ENCODE measurements around the gene HSPA14.
"Not testable (repeated sequence)": the region's sequence is repeated elsewhere in the genome, so short reads cannot be mapped to it uniquely, and the experiment has no call there.

HSPA14 gene, protein sequence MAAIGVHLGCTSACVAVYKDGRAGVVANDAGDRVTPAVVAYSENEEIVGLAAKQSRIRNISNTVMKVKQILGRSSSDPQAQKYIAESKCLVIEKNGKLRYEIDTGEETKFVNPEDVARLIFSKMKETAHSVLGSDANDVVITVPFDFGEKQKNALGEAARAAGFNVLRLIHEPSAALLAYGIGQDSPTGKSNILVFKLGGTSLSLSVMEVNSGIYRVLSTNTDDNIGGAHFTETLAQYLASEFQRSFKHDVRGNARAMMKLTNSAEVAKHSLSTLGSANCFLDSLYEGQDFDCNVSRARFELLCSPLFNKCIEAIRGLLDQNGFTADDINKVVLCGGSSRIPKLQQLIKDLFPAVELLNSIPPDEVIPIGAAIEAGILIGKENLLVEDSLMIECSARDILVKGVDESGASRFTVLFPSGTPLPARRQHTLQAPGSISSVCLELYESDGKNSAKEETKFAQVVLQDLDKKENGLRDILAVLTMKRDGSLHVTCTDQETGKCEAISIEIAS

DNA sequence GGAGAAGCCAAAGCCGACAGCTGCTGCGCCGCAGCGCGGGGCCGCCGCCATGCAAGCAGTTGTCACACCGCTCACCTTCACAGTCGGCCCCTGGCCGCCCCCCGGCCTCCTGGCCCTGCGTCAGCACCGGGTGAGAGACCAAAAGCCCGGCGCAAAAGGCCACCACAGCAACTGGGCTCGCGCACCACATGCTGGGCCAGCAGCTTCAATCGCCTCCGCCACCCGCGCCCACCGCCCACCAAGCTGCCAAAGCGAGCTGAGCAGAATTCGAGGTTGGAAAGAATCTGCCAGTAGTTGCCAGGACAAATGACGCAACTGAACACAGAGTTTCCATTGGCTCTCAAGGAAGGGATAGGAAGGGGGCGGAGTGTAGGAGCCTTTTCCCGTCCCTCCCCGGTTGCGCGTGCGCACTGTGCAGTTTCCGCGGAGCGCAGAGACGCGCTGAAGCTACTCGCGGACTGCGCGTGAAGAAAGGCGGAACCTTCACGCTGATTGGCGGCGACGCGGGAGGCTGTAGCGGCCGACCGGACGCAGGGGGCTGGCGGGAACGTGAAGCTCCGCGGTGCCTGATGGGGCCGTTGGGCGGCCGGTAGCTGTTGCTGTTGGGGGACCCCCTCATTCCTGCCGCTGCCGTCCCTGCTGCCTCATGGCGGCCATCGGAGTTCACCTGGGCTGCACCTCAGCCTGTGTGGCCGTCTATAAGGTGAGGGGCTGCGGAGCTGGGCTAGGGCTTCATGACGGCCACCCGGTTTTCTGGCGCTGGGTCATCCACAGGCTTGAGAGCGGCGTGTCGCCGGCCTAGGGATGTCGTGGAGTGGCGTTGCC is at the start of gene HSPA14, which contains the start of the genes CDNF and MSANTD7:
HSPA14 (plus strand) TSS at position 550 of the 825 bp plus-strand sequence; CDS start at position 647, 97 bp downstream.
CDNF (minus strand) TSS at position 281 of the 825 bp plus-strand sequence; CDS start at position 190, 91 bp downstream.
MSANTD7 (plus strand) TSS at position 550 of the 825 bp plus-strand sequence. CDS start 3,979 bp downstream, outside the sequence.
- peak; percentile 100 for DNase-seq (ENCODE audit: low spot score)

DNA sequence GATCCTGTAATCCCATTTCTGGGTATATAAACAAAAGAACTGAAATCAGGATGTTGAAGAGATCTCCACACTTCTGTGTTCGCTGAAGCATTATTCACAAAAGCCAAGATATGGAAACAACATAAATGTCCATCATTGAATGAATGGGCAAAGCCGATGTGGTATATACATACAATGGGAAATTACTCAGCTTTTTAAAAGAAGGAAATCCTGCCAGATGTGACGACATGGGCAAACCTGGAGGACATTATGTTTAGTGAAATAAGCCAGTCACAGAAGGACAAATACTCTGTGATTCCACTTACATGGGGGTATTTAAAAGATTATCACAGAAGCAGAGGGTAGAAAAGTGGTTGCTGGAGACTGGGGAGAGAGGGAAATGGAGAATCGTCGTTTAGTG is 39.5 kb upstream of the HSPA14 start:
- no peak for DNase-seq (ENCODE audit: low spot score)

DNA sequence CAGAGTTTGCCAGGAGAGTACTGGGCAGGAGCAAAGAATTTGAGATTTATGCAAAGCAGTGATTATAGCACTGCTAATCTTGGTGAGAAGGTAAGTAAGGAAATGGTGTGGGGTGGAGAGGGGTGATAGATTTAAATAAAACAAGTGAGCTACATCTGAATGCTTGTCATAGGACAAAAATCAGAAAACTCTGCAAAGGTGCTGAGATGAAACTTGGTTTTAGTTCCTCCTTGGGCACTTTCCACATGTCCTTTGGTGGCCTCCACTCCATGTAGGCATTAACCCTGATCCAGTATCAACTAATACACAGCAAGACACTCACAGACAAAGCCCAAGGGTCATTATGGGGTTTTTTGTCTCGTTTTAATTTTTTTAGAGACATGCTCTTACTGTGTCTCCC is 37.7 kb upstream of the HSPA14 start:
- no peak for DNase-seq (ENCODE audit: low spot score)

DNA sequence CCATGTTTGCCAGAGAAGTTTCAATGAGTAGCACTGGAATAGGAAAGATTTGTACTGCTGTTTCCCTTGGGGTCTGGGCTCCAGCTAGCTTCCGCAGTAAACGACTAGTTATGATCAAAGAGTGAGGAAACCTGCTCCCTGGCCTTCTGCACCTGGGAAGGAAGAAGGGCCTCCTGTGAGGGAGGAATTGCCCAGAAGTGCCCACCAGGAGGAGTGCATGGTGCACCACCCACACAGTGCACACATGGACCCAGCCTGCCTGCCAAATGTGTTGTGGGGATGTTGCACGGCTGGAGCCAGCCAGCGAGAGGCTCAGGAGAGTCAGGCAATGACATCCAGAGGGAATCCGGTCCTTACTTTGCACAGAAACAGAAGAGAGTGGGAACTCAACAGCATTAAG is 36.4 kb upstream of the HSPA14 start:
- no peak for DNase-seq (ENCODE audit: low spot score)

DNA sequence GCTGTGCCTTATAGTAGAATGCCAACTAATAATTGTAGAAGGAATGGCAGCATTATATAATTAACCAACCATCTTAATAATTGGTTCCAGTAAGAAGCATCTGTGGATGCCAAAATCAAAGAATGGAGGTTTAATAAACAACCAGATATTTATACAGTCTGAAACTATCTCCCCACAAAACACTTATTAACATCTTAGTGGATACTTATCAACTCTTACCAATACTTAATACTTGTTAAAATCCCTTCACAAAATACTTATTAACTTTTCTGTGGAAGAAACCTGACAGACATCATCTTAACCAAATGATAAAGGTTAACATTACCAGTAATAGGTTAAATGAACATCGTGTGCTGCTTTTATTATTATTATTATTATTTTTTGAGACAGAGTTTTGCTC is 34.3 kb upstream of the HSPA14 start:
- no peak for DNase-seq (ENCODE audit: low spot score)

DNA sequence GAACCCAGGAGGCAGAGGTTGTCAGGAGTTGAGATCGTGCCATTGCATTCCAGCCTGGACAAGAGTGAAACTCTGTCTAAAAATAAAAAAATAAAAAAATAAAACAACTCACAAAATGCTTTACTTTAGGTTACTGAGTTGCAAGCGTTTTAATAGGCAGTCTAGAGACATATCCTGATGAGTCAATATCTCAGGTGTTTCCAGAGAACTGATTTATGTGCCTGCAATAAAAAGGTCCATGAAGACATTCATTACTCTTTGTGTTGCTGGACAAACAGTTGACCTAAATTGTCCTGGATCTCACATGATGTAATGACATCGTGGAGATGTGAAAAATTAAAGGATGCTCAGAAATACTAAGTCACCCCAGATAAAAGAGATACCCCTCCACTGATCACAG is 31.8 kb upstream of the HSPA14 start:
- no peak for DNase-seq (ENCODE audit: low spot score)

DNA sequence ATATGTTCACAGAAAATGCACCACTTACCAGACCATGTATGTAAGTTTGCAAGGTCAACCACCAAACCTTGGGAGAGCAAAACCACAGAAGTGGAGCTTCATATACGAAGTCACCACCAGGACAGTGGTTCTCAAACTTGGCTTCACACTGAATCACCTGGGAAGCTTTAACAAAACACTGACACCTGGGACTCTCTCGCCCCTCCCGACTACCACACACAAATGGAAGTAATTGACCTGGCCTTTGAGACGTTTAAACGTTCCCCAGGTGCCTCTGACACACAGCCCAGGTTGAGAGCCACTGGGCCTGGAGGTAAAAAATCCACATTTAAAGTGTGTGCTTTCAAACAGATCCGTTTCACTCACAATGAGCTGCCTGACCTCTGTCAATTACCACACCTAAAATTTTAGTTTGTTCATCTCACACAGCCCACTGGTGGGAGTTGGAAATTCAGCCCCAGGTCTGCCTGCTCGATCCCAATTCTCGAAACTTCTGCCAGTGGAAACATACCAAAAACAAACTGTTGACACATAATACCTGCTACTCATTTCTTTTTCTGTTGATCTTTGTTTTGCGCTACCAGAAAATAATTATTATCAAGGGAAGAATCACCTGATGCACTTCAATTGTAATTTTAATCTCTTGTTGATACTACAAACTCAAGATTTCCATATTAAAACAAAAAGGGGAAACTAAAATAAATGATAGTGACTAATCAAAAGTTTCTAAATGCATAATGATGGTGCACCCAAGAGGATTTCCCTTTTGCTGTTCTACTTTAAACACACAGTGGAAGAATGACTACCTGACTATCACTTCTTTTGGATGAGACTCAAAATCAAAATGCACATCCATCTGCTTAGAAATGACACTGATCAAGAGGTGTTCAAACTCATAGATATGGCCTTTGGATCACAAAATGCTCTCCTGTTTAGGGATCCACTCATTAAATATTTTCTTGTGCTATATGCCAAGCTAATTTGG is 26.8 kb upstream of the HSPA14 start:
- DNase-seq (ENCODE audit: low spot score): no peak

DNA sequence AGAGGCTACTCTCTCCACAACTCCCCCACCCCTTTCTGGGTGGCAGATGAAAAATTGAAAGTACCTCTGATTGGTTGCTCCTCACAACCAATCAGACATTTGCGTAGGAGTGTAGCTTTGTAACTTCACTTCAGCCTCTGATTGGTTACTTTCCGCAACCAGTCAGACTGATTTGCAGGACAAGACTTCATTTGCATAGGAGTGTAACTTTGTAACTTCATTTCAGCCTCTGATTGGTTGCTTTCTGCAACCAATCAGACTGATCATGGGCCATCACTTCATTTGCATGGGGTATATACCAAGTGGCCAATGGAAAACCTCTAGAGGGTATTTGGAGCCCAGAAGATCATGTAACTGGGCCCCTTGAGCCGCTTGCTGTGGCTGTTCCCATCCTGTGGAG is 25.8 kb upstream of the HSPA14 start:
- DNase-seq (ENCODE audit: low spot score): peak; percentile 19

DNA sequence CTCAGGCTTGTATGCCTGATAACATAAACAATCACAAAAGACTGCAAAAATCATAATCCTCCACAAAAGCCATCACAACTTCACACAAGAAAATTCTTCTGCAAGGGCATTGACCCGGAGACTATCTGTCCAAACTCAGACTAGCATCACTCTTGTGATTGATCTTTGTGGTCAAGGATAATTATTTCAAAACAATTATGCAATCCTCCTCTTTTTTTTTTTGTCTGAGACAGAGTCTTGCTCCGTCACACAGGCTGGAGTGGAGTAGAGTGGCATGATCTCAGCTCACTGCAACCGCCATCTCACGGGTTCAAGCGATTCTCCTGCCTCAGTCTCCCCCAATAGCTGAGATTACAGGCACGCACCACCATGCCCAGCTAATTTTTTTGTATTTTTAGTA is 22.4 kb upstream of the HSPA14 start:
- no peak for DNase-seq (ENCODE audit: low spot score)

DNA sequence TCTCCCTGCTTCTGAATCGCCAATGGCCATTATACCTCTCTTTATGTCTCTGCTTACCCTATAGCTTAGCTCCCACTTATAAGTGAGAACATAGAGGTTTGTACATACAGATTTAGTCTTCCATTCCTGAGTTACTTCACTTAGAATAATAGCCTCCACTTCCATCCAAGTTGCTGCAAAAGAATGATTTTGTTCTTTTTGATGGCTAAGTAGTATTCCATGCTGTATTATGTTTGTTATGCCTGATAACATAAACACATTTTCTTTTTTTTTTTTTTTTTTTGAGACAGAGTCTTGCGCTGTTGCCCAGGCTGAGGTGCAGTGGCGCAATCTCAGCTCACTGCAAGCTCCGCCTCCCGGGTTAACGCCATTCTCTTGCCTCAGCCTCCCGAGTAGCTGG is 21.4 kb upstream of the HSPA14 start:
- not testable (repeated sequence) for DNase-seq (ENCODE audit: low spot score)

DNA sequence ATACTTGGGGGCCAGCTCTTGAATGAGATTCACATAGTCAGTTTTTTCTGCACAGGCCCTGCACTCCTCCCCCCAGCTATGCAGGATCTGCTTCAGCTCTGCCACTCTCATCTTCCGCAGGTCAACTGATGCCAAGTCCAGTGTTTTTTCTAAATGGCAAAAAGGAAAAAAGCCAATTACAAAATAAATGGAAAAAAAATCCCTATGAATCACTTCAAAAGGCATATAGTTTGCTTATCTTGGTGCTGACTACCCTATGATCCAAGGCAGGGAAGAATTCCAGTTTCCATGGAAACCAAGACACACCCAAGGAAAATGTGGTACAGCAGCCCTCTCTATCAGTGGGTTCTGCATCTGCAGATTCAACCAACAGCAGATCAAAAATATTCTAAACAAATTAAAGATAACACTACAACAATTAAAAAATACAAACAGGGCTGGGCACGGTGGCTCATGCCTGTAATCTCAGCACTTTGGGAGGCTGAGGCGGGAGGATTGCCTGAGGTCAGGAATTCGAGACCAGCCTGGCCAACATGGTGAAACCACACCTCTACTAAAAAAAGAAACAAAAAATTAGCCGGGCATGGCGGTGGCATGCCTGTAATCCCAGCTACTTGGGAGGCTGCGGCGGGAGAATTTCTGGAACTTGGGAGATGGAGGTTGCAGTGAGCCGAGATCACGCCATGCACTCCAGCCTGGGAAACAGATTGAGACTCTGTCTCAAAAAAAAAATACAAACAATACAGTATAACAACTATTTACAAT is 17.9 kb upstream of the HSPA14 start:
- no peak for DNase-seq (ENCODE audit: low spot score)

DNA sequence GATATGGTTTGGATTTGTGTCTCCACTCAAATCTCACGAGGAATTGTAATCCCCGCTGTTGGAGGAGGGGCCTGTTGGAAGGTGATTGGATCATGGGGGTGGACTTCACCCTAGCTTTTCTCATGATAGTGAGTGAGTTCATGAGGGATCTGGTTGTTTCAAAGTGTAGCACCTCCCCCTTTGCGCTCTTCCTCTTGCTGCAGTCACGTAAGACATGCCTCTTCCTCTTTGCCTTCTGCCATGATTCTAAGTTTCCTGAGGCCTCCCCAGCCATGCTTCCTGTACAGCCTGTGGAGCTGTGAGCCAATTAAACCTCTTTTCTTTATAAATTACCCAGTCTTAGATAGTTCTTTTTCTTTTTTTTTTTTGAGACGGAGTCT is 17.3 kb upstream of the HSPA14 start:
- no peak for DNase-seq (ENCODE audit: low spot score)

DNA sequence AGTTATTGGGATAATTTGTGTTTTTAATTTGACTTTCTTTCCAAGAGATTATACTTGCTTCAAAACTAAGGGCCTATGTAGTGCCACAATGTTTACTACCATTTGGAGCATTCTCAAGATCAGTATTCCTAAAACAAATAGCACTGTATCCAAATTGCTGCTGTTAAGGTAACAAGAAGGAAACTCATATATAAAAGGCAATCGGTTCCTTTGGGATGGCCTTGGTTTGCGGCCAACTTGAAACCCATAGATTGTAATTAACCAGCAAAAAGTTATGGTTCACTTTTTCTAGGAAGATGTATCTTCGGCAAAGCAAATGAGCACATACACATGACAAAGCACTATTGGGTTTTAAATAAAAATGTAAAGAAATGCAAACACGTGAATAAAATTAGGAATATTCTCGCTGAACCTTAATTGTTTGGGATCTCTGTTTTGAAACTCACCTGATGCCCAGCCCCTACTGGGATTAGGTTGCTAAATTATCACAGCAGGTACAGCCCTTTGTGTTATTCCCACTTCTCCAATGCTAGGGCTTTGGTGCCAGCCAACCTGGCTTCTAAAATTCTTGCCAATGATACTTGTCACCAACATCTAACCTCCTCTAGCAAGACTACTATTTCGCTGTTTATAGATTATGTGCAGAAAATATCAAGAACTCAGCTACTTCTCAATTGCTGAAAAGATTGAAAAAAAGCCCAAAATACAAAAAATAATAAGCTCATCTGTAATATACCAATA is 16.3 kb upstream of the HSPA14 start:
- DNase-seq (ENCODE audit: low spot score): no peak

DNA sequence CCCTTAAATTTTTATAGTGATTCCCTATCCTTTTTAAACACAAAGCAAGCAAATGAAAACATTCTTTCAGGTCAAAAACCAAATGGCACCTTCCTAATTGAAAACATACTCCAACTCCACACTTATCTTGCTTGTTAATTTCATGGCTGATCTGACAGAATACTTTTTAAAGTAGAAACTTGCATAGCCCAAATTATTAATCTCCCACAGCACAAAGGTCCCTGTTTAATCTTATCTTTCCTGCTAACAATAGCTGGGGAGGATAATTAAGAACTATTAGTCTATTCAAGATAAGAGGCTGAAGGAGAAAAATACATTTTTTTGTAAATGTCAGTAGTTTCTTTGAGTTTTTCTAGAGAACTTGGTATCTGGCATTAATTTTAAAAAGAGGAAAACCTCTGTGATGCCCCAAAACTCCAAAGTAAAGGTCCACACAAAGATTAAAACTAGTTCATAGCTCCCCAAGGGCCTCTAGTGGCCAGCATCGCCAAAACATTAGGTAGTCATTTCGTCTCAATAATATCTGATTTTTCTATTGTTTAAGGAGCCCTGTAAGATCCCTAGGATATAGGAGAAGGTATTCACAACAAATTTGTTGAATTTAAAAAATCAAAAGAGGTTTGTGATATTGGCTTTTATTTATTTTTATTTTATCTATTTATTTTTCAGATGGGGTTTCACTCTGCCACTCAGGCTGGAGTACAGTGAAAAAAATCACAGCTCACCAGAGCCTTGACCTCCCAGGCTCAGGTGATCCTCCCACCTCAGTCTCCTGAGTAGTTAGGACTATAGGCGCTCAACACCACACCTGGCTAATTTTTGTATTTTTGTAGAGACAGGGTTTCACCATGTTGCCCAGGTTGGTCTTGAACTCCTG is 15.0 kb upstream of the HSPA14 start:
- DNase-seq (ENCODE audit: low spot score): peak; percentile 41

DNA sequence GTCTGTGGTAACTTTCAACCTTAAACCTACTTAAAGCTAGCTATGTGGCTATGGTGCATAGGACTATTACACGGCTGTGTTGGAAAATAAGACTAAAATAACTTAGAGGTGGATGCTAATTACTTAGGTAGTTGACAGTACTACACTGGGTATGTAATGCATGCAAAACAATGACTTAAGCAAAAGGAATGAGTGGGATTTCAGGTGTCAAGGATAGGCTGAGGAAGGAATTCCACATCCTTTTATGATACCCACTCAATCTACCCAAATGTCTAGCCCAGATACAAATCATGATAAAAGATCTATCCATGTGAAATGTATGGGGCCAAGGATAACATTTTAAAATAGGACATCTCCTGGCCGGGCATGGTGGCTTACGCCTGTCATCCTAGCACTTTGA is 14.1 kb upstream of the HSPA14 start:
- no peak for DNase-seq (ENCODE audit: low spot score)

DNA sequence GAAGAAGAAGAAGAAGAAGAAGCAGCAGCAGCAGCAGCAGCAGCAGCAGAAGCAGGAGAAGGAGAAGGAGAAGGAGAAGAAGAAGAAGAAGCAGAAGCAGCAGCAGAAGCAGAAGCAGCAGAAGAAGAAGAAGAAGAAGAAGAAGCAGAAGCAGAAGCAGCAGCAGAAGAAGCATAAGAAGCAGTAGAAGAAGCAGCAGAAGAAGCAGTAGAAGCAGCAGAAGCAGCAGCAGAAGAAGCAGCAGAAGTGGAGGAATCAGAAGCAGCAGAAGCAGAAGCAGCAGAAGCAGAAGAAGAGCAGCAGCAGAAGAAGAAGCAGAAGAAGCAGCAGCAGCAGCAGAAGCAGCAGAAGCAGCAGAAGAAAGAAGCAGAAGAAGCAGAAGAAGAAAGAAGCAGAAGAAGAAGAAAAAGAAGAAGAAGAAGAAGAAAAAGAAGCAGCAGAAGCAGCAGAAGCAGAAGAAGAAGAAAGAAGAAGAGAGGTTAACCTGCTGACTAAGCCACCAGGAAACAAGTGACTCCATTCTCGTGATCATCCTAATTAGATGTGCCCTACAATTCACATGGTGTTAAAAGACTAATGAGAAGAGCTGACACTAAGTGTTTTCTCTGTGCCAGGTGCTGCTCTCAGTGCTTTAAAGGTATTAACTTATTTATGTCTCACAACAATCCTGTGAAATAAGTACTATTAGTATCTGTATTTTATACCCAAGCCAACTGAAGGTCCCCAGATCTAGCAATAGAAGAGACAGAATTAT is 11.9 kb upstream of the HSPA14 start:
- no peak for DNase-seq (ENCODE audit: low spot score)

DNA sequence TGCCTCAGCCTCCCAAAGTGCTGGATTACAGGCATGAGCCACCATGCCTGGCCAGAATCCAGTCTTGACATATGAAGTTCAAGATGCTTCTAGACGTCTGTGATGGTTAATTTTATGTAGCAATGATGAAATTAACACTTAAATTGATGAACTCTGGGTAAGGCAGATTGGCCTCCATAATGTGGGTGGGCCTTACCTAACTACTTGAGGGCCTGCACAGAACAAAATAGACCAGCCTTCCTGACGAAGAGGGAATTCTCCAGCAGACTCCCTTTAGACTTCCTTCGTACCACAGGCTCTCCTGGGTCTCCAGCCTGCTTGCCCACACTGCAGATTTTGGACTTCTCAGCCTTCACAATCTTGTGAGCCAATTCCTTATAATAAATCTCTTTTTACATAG is 5.0 kb upstream of the HSPA14 start:
- DNase-seq (ENCODE audit: low spot score): no peak

DNA sequence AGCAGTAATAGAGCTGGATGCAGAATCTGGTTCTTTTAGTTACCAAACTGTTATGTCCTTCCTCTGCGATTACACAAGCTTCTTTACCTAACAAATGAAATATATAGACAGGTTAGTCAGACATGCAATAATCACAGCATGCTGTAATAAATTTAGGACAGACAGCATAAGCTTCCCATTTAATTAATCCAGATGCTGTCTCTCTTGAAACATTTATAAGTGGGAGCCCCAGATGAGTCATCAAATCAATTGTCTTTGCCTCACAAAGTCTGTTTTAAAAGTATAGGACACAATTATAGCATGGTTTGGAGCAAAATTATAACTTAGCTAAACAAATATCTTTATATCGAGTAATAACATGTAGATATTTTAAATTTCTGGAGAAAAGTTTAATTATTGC is 1.9 kb upstream of the HSPA14 start:
- no peak for DNase-seq (ENCODE audit: low spot score)

Measured in activated CD4-positive, alpha-beta T cell treated with anti-CD3 and anti-CD28 coated beads, Interleukin-2, Interleukin-4, amounts not matched to agents 100 ng/mL and 50 ng/mL, durations not matched to agents 16 hours and 8 hours (primary cell).